SK-N-SH (cell line): ENCODE data around the gene DDX51.

Experiments
- EP300 ChIP-seq, 2 experiments: IDR thresholded peaks; 2 replicates each; pipeline versions ENCODE4 v1.4.0 to v1.6.1; 2012; ENCODE audit warnings: borderline replicate concordance in 1 of 2, low read depth in 1 of 2, low read length in 1 of 2
- JUND ChIP-seq: IDR thresholded peaks from 2 replicates; pipeline ENCODE4 v1.4.0; 2012
- RAD21 ChIP-seq: IDR thresholded peaks from 2 replicates; pipeline ENCODE4 v1.6.1; 2012; ENCODE audit warnings: mild to moderate bottlenecking, low read length
- SMC3 ChIP-seq: IDR thresholded peaks from 2 replicates; pipeline ENCODE4 v1.6.1; 2012; ENCODE audit warnings: low read depth, low read length, improper control_type of control experiment
- TAF1 ChIP-seq: IDR thresholded peaks from 2 replicates; pipeline ENCODE4 v1.6.1; 2012; ENCODE audit warnings: low read depth, mild to moderate bottlenecking, low read length, moderate library complexity, borderline replicate concordance
- USF1 ChIP-seq: IDR thresholded peaks from 2 replicates; pipeline ENCODE4 v1.4.0; 2012; ENCODE audit warnings: low read depth, borderline replicate concordance
- TF ChIP-seq, protein P1 (sequence below): fragments of 200-600 bp; sonication (generic); IDR thresholded peaks from 2 replicates; pipeline ENCODE4 v1.6.1; 2017; ENCODE audit warnings: antibody characterized with exemption, mild to moderate bottlenecking, moderate library complexity
- TF ChIP-seq, protein P2 (sequence below): IDR thresholded peaks from 2 replicates; pipeline ENCODE4 v1.4.0; 2012; ENCODE audit warnings: low read depth

DNA sequence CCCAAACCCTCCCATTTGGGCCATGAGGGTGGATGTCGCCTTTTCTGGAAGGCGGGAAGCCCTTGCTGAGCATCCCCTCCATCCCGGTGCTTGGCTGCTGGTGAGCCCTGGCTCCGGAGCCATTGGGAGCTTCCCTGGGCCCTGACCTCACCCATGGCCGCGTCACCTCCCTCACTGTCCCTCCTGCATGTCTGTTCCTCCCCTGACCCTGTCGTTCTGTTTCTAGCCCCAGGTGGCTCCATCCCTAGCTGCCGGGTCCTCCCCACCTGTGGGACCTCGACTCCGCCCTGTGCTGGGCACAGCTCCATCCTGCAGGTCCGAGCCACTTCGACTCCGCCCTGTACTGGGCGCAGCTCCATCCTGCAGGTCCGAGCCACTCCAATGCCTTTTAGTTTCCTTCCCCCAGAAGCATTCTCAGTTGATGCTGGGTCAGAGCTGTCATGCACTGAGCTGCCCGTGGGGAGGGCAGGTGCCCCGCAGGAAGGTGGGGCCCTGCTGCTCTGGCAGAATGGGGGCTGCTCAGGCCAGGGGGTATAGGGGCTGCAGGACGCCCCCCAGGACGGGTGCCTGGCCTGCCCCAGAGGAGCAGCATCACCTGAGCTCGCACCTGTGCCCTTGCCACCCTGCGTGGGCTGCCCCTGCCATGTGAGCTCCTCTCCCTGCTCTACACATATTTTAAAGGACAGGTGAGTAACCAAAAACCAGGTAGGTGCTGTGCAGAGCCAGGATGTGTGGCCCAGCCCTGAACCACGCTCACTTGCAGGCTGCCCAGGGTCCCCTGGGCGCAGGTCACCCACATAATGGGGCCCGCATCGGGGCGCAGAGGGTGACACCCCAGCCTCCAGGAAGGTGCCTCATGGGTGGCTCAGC, 19.2 kb upstream of the DDX51 start:
- TF ChIP-seq EP300 (IDR thresholded peaks at IDR 0.05; ENCODE audit: borderline replicate concordance in 1 of 2, low read depth in 1 of 2, low read length in 1 of 2): no peak
- TF ChIP-seq, protein P1, sequence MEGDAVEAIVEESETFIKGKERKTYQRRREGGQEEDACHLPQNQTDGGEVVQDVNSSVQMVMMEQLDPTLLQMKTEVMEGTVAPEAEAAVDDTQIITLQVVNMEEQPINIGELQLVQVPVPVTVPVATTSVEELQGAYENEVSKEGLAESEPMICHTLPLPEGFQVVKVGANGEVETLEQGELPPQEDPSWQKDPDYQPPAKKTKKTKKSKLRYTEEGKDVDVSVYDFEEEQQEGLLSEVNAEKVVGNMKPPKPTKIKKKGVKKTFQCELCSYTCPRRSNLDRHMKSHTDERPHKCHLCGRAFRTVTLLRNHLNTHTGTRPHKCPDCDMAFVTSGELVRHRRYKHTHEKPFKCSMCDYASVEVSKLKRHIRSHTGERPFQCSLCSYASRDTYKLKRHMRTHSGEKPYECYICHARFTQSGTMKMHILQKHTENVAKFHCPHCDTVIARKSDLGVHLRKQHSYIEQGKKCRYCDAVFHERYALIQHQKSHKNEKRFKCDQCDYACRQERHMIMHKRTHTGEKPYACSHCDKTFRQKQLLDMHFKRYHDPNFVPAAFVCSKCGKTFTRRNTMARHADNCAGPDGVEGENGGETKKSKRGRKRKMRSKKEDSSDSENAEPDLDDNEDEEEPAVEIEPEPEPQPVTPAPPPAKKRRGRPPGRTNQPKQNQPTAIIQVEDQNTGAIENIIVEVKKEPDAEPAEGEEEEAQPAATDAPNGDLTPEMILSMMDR: no peak
- TF ChIP-seq, protein P2, sequence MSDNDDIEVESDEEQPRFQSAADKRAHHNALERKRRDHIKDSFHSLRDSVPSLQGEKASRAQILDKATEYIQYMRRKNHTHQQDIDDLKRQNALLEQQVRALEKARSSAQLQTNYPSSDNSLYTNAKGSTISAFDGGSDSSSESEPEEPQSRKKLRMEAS: no peak
- no peak for TF ChIP-seq USF1
- TF ChIP-seq SMC3: no peak
- no peak for TF ChIP-seq RAD21
- no peak for TF ChIP-seq TAF1
- no peak for TF ChIP-seq JUND
